Kidney (tissue), 14 donors: ENCODE measurements around the gene MXI1. TPM values are rescaled to one million over a fixed set of nuclear protein-coding genes. Genes with fewer than 3 reads are reported as not detected.

Experiments used
- DNase-seq, 5 donors: peaks; one replicate each; pipeline ENCODE4 v3.0.0-alpha.2; 2013 to 2020
- FAIRE-seq: peaks from 2 replicates; lab custom pipeline; 2012; peaks lifted over from hg19 to GRCh38; lab: Jason Lieb, UNC
- H3K27ac ChIP-seq, 2 donors: one replicate each; pipeline ENCODE4 v1.7.0; 2013; ENCODE audit warnings: low read depth in 2 of 2, low read length in 2 of 2, inconsistent platforms in 1 of 2
- H3K27me3 ChIP-seq: one replicate; pipeline ENCODE4 v1.7.1; 2013; ENCODE audit warnings: low read length, inconsistent platforms; ENCODE audit not compliant: control insufficient read depth, insufficient read depth
- H3K36me3 ChIP-seq, 3 donors: one replicate each; pipeline versions ENCODE4 v1.7.0 to v1.7.1; 2013; ENCODE audit warnings: low read length in 3 of 3, control low read depth in 1 of 3, inconsistent platforms in 1 of 3; ENCODE audit not compliant: insufficient read depth in 3 of 3, control insufficient read depth in 2 of 3
- H3K4me1 ChIP-seq, 3 donors: one replicate each; pipeline versions ENCODE4 v1.7.0 to v1.7.1; 2013; ENCODE audit warnings: low read length in 3 of 3, inconsistent platforms in 1 of 3, low read depth in 1 of 3; ENCODE audit not compliant: control insufficient read depth in 2 of 3, insufficient read depth in 2 of 3
- H3K4me3 ChIP-seq, 3 donors: one replicate each; pipeline versions ENCODE4 v1.7.0 to v1.8.1; 2013; ENCODE audit warnings: low read length in 3 of 3, control low read depth in 1 of 3, inconsistent platforms in 1 of 3
- H3K9ac ChIP-seq, 3 donors: one replicate each; pipeline versions ENCODE4 v1.7.0 to v1.7.1; 2013; ENCODE audit warnings: low read length in 3 of 3, control low read depth in 1 of 3, inconsistent platforms in 1 of 3
- H3K9me3 ChIP-seq, 3 donors: one replicate each; pipeline versions ENCODE4 v1.7.0 to v1.7.1; 2013; ENCODE audit warnings: low read length in 3 of 3, control low read depth in 1 of 3, inconsistent platforms in 1 of 3; ENCODE audit not compliant: control insufficient read depth in 2 of 3, insufficient read depth in 1 of 3
- intact Hi-C: fragments of 100-400 bp; cut with DNase I; formaldehyde crosslinking; loops from one replicate; pipeline ENCODE4 v1.11.1; 2022
- polyA plus RNA-seq: library from polyadenylated mRNA; stranded (reverse); fragments of 350-450 nt; fragmentation: Illumina TruSeq; extraction: RNeasy Lipid Tissue Mini Kit (QIAGEN cat#74804); gene quantifications from one replicate; pipeline ENCODE4 v1.2.3, GENCODE V29; 2014; ENCODE audit warnings: low read depth, low replicate concordance; ENCODE audit not compliant: insufficient read depth
- total RNA-seq: library from RNA; stranded (reverse); fragmentation: NEBNext Ultra II Directional; extraction: Animal tissue kit (Norgen Biotek cat#: 25700); gene quantifications from one replicate; pipeline ENCODE4 v1.2.1, GENCODE V29; 2021
- TF ChIP-seq, protein P1 (sequence below): IDR thresholded peaks from 3 replicates; pipeline ENCODE4 v1.5.1; 2012; ENCODE audit warnings: mild to moderate bottlenecking, moderate library complexity, borderline replicate concordance; ENCODE audit not compliant: insufficient read depth; ENCODE audit errors: extremely low read depth
- donor health status: control.
- donor health status: control.
- donor health status: control.
- donor health status: control.
- donor health status: control.
- donor health status: DM: yes; HTN: yes; CAD: no.
- donor health status: Normal renal cell carcinoma (clear cell type).

MXI1 gene
- total and polyA plus RNA-seq, 2 donors from 2014 or later, result 27.6 to 29.0 TPM

DNA sequence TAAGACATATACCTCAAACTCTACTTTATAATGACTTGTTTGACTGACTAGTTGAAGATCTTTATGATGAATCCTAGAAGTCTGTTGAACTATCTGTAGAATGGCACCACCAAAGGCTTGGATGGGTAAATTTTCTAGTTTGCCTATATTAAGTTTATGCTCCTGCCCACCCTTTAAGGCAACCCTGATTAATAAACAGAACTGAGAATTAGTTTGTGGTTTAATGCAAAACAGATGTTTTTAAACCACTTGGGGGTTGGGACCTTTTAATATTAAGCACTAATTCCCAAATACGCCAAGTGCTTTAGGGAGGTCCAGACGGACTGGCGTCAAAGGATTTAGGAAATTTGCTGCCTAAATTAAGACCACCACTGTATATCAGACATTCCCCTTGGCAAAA, 76.9 kb downstream of the MXI1 start:
- TF ChIP-seq, protein P1, sequence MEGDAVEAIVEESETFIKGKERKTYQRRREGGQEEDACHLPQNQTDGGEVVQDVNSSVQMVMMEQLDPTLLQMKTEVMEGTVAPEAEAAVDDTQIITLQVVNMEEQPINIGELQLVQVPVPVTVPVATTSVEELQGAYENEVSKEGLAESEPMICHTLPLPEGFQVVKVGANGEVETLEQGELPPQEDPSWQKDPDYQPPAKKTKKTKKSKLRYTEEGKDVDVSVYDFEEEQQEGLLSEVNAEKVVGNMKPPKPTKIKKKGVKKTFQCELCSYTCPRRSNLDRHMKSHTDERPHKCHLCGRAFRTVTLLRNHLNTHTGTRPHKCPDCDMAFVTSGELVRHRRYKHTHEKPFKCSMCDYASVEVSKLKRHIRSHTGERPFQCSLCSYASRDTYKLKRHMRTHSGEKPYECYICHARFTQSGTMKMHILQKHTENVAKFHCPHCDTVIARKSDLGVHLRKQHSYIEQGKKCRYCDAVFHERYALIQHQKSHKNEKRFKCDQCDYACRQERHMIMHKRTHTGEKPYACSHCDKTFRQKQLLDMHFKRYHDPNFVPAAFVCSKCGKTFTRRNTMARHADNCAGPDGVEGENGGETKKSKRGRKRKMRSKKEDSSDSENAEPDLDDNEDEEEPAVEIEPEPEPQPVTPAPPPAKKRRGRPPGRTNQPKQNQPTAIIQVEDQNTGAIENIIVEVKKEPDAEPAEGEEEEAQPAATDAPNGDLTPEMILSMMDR, result no peak
- DNase-seq, result no peak
- FAIRE-seq, result no peak
- intact Hi-C loops, result loop anchor here (10.0 kb wide), 1 partner anchor 149 kb away; no protein-coding TSS in a partner anchor
- no peaks in the 10 kb centered on the region for H3K27me3 ChIP-seq
- H3K27ac ChIP-seq, result no peak overlapping the region
- no peak overlapping the region for H3K4me3 ChIP-seq
- H3K9ac ChIP-seq, result no peak overlapping the region
- H3K4me1 ChIP-seq, result peaks cover 0 to 2% (median 0%) of the 10 kb centered on the region in 3 donors
- no peaks in the 10 kb centered on the region for H3K9me3 ChIP-seq
- peaks cover 2 to 17% (median 2%) of the 10 kb centered on the region in 3 donors for H3K36me3 ChIP-seq

DNA sequence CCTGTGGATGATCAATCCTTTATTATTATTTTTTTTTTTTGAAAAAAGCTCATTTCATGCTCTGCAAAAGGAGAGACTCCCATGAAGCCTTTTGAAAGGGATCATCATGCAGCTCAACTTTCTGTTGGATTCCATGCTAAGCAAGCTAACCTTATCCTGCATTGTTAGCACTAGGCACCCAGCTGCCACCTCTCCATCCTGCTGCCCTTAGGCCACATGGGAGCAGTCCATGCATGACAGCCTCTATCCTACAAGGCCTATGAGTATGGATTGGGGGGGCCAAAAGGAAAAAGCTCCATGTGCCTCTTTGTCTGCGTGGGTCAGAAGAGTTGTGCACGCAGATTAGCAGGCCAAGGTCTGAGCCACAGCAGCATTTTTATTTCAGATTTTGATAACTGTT, 78.1 kb downstream of the MXI1 start:
- peaks cover 0 to 17% (median 4%) of the 10 kb centered on the region in 3 donors for H3K36me3 ChIP-seq
- FAIRE-seq (no peak), DNase-seq (no peak)
- H3K4me3 ChIP-seq, result no peak overlapping the region
- H3K9ac ChIP-seq, result no peak overlapping the region
- H3K27ac ChIP-seq, result no peak overlapping the region
- H3K4me1 ChIP-seq, result peaks cover 0 to 2% (median 0%) of the 10 kb centered on the region in 3 donors
- no peaks in the 10 kb centered on the region for H3K27me3 ChIP-seq
- TF ChIP-seq, protein P1, result no peak
- intact Hi-C loops, result loop anchor here (10.0 kb wide), 1 partner anchor 151 kb away; no protein-coding TSS in a partner anchor
- no peaks in the 10 kb centered on the region for H3K9me3 ChIP-seq

DNA sequence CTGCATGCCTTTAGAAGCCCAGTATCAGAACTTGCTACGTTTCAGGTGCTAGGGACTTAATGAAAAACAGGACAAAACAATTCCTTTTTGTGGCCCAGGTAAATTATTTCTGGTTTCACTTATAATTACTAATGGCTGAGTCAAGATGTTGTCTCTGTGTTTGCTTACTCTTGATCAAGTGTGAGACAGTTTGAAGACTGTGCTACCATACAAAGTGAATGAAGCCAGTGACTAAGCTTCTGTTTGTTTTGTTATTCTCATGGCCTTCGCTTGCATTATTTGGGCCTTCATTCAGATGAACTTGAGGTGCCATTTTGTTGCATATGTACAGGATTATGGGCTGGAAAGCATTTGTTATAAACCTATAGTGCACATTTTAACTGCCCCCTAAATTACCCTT, 79.4 kb downstream of the MXI1 start:
- TF ChIP-seq, protein P1, result no peak
- H3K27ac ChIP-seq, result no peak overlapping the region
- H3K4me3 ChIP-seq, result no peak overlapping the region
- no peaks in the 10 kb centered on the region for H3K9me3 ChIP-seq
- DNase-seq (no peak), FAIRE-seq (no peak)
- peaks cover 0 to 27% (median 4%) of the 10 kb centered on the region in 3 donors for H3K36me3 ChIP-seq
- no peak overlapping the region for H3K9ac ChIP-seq
- intact Hi-C loops, result loop anchor here (10.0 kb wide), 1 partner anchor 152 kb away; no protein-coding TSS in a partner anchor
- no peaks in the 10 kb centered on the region for H3K27me3 ChIP-seq
- H3K4me1 ChIP-seq, result peaks cover 0 to 2% (median 0%) of the 10 kb centered on the region in 3 donors

DNA sequence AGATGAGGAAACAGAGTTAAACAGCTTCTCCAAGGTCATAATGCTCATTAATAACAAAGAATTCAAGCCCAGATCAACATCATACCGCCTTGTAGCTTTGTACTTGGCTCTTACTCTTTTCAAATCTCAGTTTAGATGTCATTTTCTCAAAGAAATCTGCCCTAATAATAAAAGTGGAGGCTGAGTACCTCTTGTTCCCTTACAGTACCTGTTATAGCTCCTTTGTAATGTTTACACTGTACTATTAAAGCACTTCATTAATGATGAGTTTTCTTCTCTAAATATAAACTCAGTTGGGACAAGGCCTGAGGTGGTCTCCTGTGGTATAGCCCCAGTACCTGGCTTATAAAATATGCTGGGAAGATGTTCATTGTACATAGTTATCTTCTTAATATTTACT, 89.6 kb downstream of the MXI1 start:
- Histone ChIP-seq H3K27ac (no peak overlapping the region), H3K9ac (no peak overlapping the region), H3K9me3 (no peaks in the 10 kb centered on the region), H3K4me3 (no peak overlapping the region), H3K27me3 (no peaks in the 10 kb centered on the region), H3K4me1 (peaks cover 0 to 11% (median 7%) of the 10 kb centered on the region in 3 donors), H3K36me3 (peaks cover 10 to 75% (median 31%) of the 10 kb centered on the region in 3 donors)
- TF ChIP-seq, protein P1, result no peak
- FAIRE-seq (no peak), DNase-seq (no peak)
- intact Hi-C loops, result no loop called here
